WTC11 (cell line): ENCODE results near the gene CFAP126. TPM values are rescaled to one million over a fixed set of nuclear protein-coding genes. Genes with fewer than 3 reads are reported as not detected.

ENCODE experiments used
- ATAC-seq: fragments of 200-7000 bp; cut with Tn5 transposase; 2 replicates; pipeline ENCODE4 v1.10.0; 2021; ENCODE audit warnings: mild to moderate bottlenecking, moderate library complexity
- CTCF ChIA-PET: fragments of 300-600 bp; sonication (Branson Sonifier 250); formaldehyde crosslinking; loops from one replicate; lab custom pipeline; 2021; ENCODE audit warnings: antibody characterized with exemption; lab: Charles Lee
- POLR2A ChIA-PET: fragments of 350-600 bp; sonication (Branson Sonifier 250); formaldehyde crosslinking; loops from one replicate; lab custom pipeline; 2021; ENCODE audit warnings: antibody characterized with exemption; lab: Charles Lee
- DNase-seq: peaks from one replicate; pipeline ENCODE4 v3.0.0; 2021; ENCODE audit warnings: low spot score
- H3K27ac Mint-ChIP-seq: 2 replicates; pipeline ENCODE4 v1.8.0; 2021; ENCODE audit warnings: mixed read lengths
- H3K27me3 Mint-ChIP-seq: 2 replicates; pipeline ENCODE4 v1.8.0; 2021; ENCODE audit warnings: low read depth, mild to moderate bottlenecking, moderate library complexity, mixed read lengths
- H3K36me3 Mint-ChIP-seq: 2 replicates; pipeline ENCODE4 v1.8.0; 2021; ENCODE audit warnings: mixed read lengths
- H3K4me1 Mint-ChIP-seq: 2 replicates; pipeline ENCODE4 v1.8.0; 2022; ENCODE audit warnings: mixed read lengths
- H3K4me3 Mint-ChIP-seq: 2 replicates; pipeline ENCODE4 v1.8.0; 2021; ENCODE audit warnings: mild to moderate bottlenecking, moderate library complexity, mixed read lengths
- H3K9me3 Mint-ChIP-seq: 2 replicates; pipeline ENCODE4 v1.8.0; 2021; ENCODE audit warnings: mixed read lengths
- CBFB ChIP-seq: sonication (generic); formaldehyde crosslinking; IDR thresholded peaks from 2 replicates; pipeline ENCODE4 v1.8.1; 2022; ENCODE audit warnings: mild to moderate bottlenecking, low read depth, missing genetic modification reagents
- CTCF ChIP-seq: fragments of 200-600 bp; IDR thresholded peaks from 2 replicates; pipeline ENCODE4 v1.8.0; 2022; ENCODE audit warnings: antibody characterized with exemption
- E2F1 ChIP-seq: sonication (generic); formaldehyde crosslinking; IDR thresholded peaks from 2 replicates; pipeline ENCODE4 v1.8.0; 2022; ENCODE audit warnings: mild to moderate bottlenecking, missing genetic modification reagents
- EMX1 ChIP-seq: fragments of 250-450 bp; sonication (Bioruptor Pico); IDR thresholded peaks from 2 replicates; pipeline ENCODE4 v1.8.0; 2021; ENCODE audit warnings: mild to moderate bottlenecking
- FOXK1 ChIP-seq: sonication (generic); formaldehyde crosslinking; IDR thresholded peaks from 2 replicates; pipeline ENCODE4 v1.8.0; 2022; ENCODE audit warnings: mild to moderate bottlenecking, moderate library complexity, missing genetic modification reagents
- GABPB1 ChIP-seq: sonication (generic); formaldehyde crosslinking; IDR thresholded peaks from 2 replicates; pipeline ENCODE4 v1.8.1; 2023; ENCODE audit warnings: mild to moderate bottlenecking, missing genetic modification reagents
- JAZF1 ChIP-seq: fragments of 250-450 bp; sonication (Bioruptor Pico); IDR thresholded peaks from 2 replicates; pipeline ENCODE4 v1.9.0; 2021; ENCODE audit warnings: moderate library complexity, mild to moderate bottlenecking, inconsistent platforms
- JUN ChIP-seq: sonication (generic); formaldehyde crosslinking; IDR thresholded peaks from 2 replicates; pipeline ENCODE4 v1.8.0; 2023; ENCODE audit warnings: mild to moderate bottlenecking, missing genetic modification reagents
- NFE2L1 ChIP-seq: sonication (generic); formaldehyde crosslinking; IDR thresholded peaks from 2 replicates; pipeline ENCODE4 v1.8.1; 2023; ENCODE audit warnings: missing genetic modification reagents
- NR2C2 ChIP-seq: sonication (generic); formaldehyde crosslinking; IDR thresholded peaks from 2 replicates; pipeline ENCODE4 v1.8.0; 2022; ENCODE audit warnings: mild to moderate bottlenecking, missing genetic modification reagents
- OVOL2 ChIP-seq: fragments of 250-450 bp; sonication (Bioruptor Pico); IDR thresholded peaks from 2 replicates; pipeline ENCODE4 v1.9.0; 2021; ENCODE audit warnings: mild to moderate bottlenecking, borderline replicate concordance
- PRRX2 ChIP-seq: fragments of 250-450 bp; sonication (Bioruptor Pico); IDR thresholded peaks from 2 replicates; pipeline ENCODE4 v1.8.0; 2021; ENCODE audit warnings: mild to moderate bottlenecking
- SMAD4 ChIP-seq: sonication (generic); formaldehyde crosslinking; IDR thresholded peaks from 2 replicates; pipeline ENCODE4 v1.8.0; 2022; ENCODE audit warnings: mild to moderate bottlenecking, missing genetic modification reagents
- ZNF219 ChIP-seq: sonication (generic); formaldehyde crosslinking; IDR thresholded peaks from 2 replicates; pipeline ENCODE4 v1.8.0; 2023; ENCODE audit warnings: missing genetic modification reagents, mild to moderate bottlenecking, borderline replicate concordance
- ZNF263 ChIP-seq: sonication (generic); formaldehyde crosslinking; IDR thresholded peaks from 2 replicates; pipeline ENCODE4 v1.8.1; 2022; ENCODE audit warnings: low read depth, mild to moderate bottlenecking, moderate library complexity, missing genetic modification reagents
- ZNF671 ChIP-seq: fragments of 250-450 bp; sonication (Bioruptor Pico); IDR thresholded peaks from 2 replicates; pipeline ENCODE4 v1.8.0; 2021; ENCODE audit warnings: mild to moderate bottlenecking
- total RNA-seq: library from RNA; stranded (reverse); gene quantifications from 3 replicates; pipeline ENCODE4 v1.2.3, GENCODE V29; 2021
- TF ChIP-seq, protein P1 (sequence below): fragments of 250-450 bp; sonication (Bioruptor Pico); IDR thresholded peaks from 2 replicates; pipeline ENCODE4 v1.9.0; 2021; ENCODE audit warnings: mild to moderate bottlenecking, borderline replicate concordance
- TF ChIP-seq, protein P2 (sequence below): sonication (generic); formaldehyde crosslinking; conservative IDR thresholded peaks from 2 replicates; pipeline ENCODE4 v1.8.1; 2022; ENCODE audit warnings: mild to moderate bottlenecking, missing genetic modification reagents
- TF ChIP-seq, protein P3 (sequence below): sonication (generic); formaldehyde crosslinking; IDR thresholded peaks from 2 replicates; pipeline ENCODE4 v1.8.0; 2023; ENCODE audit warnings: missing genetic modification reagents
- TF ChIP-seq, protein P4 (sequence below): fragments of 250-450 bp; sonication (Bioruptor Pico); IDR thresholded peaks from 2 replicates; pipeline ENCODE4 v1.9.0; 2021; ENCODE audit warnings: mild to moderate bottlenecking
- TF ChIP-seq, protein P5 (sequence below): fragments of 250-450 bp; sonication (Bioruptor Pico); IDR thresholded peaks from 2 replicates; pipeline ENCODE4 v1.9.0; 2021; ENCODE audit warnings: moderate library complexity, mild to moderate bottlenecking, inconsistent platforms, borderline replicate concordance

CFAP126 gene
- total RNA-seq, 1 experiment from 2014 or later: not detected

DNA sequence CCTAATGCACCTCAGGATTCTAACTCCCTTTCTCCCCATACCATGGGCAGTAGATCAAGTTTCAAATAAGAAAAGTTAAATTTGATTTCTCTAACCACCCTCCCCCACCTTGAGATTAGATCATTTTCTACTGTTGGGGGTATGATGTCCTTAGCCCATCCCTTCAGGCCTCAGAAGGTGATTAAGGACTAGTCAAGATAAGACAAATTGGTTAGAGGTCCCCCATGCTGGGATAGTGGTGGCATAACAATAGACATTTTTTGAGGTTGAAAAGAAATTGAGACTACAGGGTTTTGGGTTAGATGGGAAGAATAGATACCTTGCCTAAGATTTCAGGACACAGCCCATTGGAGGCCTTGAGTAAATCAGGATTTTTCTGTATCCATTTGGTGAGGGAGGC lies 2.5 kb downstream of the CFAP126 start (continued):
- TF ChIP-seq FOXK1 (CRISPR knock-in tag) (no peak), OVOL2 (CRISPR knock-in tag) (no peak), NFE2L1 (no peak), CTCF (no peak)
- TF ChIP-seq, protein P1, sequence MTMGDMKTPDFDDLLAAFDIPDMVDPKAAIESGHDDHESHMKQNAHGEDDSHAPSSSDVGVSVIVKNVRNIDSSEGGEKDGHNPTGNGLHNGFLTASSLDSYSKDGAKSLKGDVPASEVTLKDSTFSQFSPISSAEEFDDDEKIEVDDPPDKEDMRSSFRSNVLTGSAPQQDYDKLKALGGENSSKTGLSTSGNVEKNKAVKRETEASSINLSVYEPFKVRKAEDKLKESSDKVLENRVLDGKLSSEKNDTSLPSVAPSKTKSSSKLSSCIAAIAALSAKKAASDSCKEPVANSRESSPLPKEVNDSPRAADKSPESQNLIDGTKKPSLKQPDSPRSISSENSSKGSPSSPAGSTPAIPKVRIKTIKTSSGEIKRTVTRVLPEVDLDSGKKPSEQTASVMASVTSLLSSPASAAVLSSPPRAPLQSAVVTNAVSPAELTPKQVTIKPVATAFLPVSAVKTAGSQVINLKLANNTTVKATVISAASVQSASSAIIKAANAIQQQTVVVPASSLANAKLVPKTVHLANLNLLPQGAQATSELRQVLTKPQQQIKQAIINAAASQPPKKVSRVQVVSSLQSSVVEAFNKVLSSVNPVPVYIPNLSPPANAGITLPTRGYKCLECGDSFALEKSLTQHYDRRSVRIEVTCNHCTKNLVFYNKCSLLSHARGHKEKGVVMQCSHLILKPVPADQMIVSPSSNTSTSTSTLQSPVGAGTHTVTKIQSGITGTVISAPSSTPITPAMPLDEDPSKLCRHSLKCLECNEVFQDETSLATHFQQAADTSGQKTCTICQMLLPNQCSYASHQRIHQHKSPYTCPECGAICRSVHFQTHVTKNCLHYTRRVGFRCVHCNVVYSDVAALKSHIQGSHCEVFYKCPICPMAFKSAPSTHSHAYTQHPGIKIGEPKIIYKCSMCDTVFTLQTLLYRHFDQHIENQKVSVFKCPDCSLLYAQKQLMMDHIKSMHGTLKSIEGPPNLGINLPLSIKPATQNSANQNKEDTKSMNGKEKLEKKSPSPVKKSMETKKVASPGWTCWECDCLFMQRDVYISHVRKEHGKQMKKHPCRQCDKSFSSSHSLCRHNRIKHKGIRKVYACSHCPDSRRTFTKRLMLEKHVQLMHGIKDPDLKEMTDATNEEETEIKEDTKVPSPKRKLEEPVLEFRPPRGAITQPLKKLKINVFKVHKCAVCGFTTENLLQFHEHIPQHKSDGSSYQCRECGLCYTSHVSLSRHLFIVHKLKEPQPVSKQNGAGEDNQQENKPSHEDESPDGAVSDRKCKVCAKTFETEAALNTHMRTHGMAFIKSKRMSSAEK: no peak
- TF ChIP-seq, protein P2, sequence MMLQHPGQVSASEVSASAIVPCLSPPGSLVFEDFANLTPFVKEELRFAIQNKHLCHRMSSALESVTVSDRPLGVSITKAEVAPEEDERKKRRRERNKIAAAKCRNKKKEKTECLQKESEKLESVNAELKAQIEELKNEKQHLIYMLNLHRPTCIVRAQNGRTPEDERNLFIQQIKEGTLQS: no peak

DNA sequence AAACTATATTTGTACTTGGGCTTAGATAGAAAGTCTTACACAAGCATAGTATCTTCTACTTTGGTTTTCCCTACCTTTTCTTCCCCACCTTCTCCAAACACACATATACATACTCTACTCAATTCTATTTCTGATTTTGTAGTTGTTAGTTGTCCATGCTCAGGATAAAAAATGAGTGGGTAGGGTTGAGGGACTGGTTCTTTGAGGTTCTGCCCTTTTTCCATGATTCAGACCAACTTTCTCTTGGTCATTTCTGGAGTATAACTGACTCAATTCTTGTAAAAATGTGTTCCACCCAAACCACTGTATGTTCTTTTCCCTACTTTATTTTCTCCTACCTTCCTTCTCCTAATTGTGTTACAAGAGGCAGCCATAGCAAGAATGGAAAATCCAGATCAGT lies 3.3 kb downstream of the CFAP126 start:
- no peak overlapping the region for H3K4me3 Mint-ChIP-seq
- peaks cover 13% of the 10 kb centered on the region for H3K4me1 Mint-ChIP-seq
- TF ChIP-seq E2F1 (CRISPR knock-in tag) (no peak), NR2C2 (no peak), SMAD4 (CRISPR knock-in tag) (no peak), JUN (no peak), ZNF219 (CRISPR knock-in tag) (no peak), JAZF1 (no peak), GABPB1 (CRISPR knock-in tag) (no peak), FOXK1 (CRISPR knock-in tag) (no peak), ZNF671 (CRISPR knock-in tag) (no peak), EMX1 (CRISPR knock-in tag) (no peak), ZNF263 (CRISPR knock-in tag) (no peak), CBFB (no peak), PRRX2 (CRISPR knock-in tag) (no peak)
- TF ChIP-seq, protein P3, sequence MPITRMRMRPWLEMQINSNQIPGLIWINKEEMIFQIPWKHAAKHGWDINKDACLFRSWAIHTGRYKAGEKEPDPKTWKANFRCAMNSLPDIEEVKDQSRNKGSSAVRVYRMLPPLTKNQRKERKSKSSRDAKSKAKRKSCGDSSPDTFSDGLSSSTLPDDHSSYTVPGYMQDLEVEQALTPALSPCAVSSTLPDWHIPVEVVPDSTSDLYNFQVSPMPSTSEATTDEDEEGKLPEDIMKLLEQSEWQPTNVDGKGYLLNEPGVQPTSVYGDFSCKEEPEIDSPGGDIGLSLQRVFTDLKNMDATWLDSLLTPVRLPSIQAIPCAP: no peak
- TF ChIP-seq, protein P4, sequence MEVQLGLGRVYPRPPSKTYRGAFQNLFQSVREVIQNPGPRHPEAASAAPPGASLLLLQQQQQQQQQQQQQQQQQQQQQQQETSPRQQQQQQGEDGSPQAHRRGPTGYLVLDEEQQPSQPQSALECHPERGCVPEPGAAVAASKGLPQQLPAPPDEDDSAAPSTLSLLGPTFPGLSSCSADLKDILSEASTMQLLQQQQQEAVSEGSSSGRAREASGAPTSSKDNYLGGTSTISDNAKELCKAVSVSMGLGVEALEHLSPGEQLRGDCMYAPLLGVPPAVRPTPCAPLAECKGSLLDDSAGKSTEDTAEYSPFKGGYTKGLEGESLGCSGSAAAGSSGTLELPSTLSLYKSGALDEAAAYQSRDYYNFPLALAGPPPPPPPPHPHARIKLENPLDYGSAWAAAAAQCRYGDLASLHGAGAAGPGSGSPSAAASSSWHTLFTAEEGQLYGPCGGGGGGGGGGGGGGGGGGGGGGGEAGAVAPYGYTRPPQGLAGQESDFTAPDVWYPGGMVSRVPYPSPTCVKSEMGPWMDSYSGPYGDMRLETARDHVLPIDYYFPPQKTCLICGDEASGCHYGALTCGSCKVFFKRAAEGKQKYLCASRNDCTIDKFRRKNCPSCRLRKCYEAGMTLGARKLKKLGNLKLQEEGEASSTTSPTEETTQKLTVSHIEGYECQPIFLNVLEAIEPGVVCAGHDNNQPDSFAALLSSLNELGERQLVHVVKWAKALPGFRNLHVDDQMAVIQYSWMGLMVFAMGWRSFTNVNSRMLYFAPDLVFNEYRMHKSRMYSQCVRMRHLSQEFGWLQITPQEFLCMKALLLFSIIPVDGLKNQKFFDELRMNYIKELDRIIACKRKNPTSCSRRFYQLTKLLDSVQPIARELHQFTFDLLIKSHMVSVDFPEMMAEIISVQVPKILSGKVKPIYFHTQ (CRISPR knock-in tag): no peak
- TF ChIP-seq, protein P5, sequence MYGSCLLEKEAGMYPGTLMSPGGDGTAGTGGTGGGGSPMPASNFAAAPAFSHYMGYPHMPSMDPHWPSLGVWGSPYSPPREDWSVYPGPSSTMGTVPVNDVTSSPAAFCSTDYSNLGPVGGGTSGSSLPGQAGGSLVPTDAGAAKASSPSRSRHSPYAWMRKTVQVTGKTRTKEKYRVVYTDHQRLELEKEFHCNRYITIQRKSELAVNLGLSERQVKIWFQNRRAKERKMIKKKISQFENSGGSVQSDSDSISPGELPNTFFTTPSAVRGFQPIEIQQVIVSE (CRISPR knock-in tag): no peak
- TF ChIP-seq, protein P2: no peak
- ChIA-PET CTCF (no interaction called here), POLR2A (no interaction called here)
- no peak overlapping the region for H3K27ac Mint-ChIP-seq
- no peak for ATAC-seq
- H3K27me3 Mint-ChIP-seq: no peaks in the 10 kb centered on the region
- no peak for DNase-seq
- H3K9me3 Mint-ChIP-seq: no peaks in the 10 kb centered on the region
- H3K36me3 Mint-ChIP-seq: peaks cover 12% of the 10 kb centered on the region
